ENCODE measurements around the gene SPTLC3.

Gene SPTLC3

GRCh38 chr20:13205848-13206434, 197.2 kb downstream of the SPTLC3 start:
- DNase-seq = no peak

- DNase-seq = no peak
Observed at GRCh38 chr20:13207016-13207415, 198.2 kb downstream of the SPTLC3 start.

GRCh38 chr20:13211956-13212618, 203.3 kb downstream of the SPTLC3 start:
- no peak for DNase-seq

GRCh38 chr20:13212750-13213149, 204.0 kb downstream of the SPTLC3 start:
- DNase-seq = no peak

- DNase-seq = no peak
Observed at GRCh38 chr20:13213335-13213734, 204.6 kb downstream of the SPTLC3 start.

GRCh38 chr20:13216533-13216932, 207.8 kb downstream of the SPTLC3 start:
- DNase-seq = no peak
